CD14-positive monocyte (primary cell): ENCODE measurements around the gene STK11. TPM values are rescaled to one million over a fixed set of nuclear protein-coding genes. Genes with fewer than 3 reads are reported as not detected.

Experiments used
- DNase-seq, 3 donors: peaks; one replicate each; pipeline ENCODE4 v3.0.0-alpha.2; 2011 to 2022
- H2AFZ ChIP-seq: 2 replicates; pipeline ENCODE4 v1.6.0; 2012; ENCODE audit warnings: mild to moderate bottlenecking, low read depth, low read length, inconsistent platforms; ENCODE audit not compliant: insufficient read depth, poor library complexity, severe bottlenecking
- H3K27ac ChIP-seq, 2 donors: 1 replicate in 1 of 2; 2 replicates in 1 of 2; pipeline ENCODE4 v1.5.1; 2012 to 2013; ENCODE audit warnings: low read length in 2 of 2, control low read depth in 1 of 2, inconsistent platforms in 1 of 2, low read depth in 1 of 2, mild to moderate bottlenecking in 1 of 2
- H3K27me3 ChIP-seq, 2 donors: one replicate each; pipeline versions ENCODE4 v1.6.0 to v1.6.1; 2011 to 2013; ENCODE audit warnings: low read length in 2 of 2; ENCODE audit not compliant: control insufficient read depth in 2 of 2, insufficient read depth in 2 of 2
- H3K36me3 ChIP-seq, 2 donors: replicated peaks in 1 of 2; 1 replicate in 1 of 2; 2 replicates in 1 of 2; pipeline versions ENCODE4 v1.5.1 to v1.6.1; 2012 to 2013; ENCODE audit warnings: low read length in 2 of 2, control low read depth in 1 of 2, inconsistent platforms in 1 of 2, mild to moderate bottlenecking in 1 of 2; ENCODE audit not compliant: insufficient read depth in 2 of 2, control insufficient read depth in 1 of 2
- H3K4me1 ChIP-seq, 2 donors: 1 replicate in 1 of 2; 2 replicates in 1 of 2; pipeline versions ENCODE4 v1.5.1 to v1.6.1; 2012 to 2013; ENCODE audit warnings: low read length in 2 of 2, control low read depth in 1 of 2, inconsistent platforms in 1 of 2, mild to moderate bottlenecking in 1 of 2, moderate library complexity in 1 of 2; ENCODE audit not compliant: insufficient read depth in 2 of 2, control insufficient read depth in 1 of 2
- H3K4me2 ChIP-seq: replicated peaks from 2 replicates; pipeline ENCODE3; 2012; ENCODE audit warnings: low read length, moderate library complexity, mild to moderate bottlenecking; ENCODE audit not compliant: poor library complexity, severe bottlenecking; ENCODE audit errors: extremely low read depth
- H3K4me3 ChIP-seq, 3 experiments: fragments of 200-600 bp in 1 of 3; sonication (generic) in 1 of 3; replicated peaks in 1 of 3; 1 replicate in 2 of 3; 2 replicates in 1 of 3; pipeline ENCODE4 v1.5.1; 2011 to 2013; ENCODE audit warnings: low read length in 3 of 3, mild to moderate bottlenecking in 3 of 3, control low read depth in 2 of 3, low read depth in 2 of 3, inconsistent platforms in 1 of 3, moderate library complexity in 1 of 3
- H3K79me2 ChIP-seq: 2 replicates; pipeline ENCODE4 v1.6.0; 2012; ENCODE audit warnings: mild to moderate bottlenecking, control low read depth, inconsistent platforms, low read length, moderate library complexity; ENCODE audit not compliant: insufficient read depth
- H3K9ac ChIP-seq: 2 replicates; pipeline ENCODE4 v1.6.0; 2017; ENCODE audit warnings: low read length, mild to moderate bottlenecking; ENCODE audit not compliant: insufficient read depth, poor library complexity, severe bottlenecking
- H3K9me3 ChIP-seq, 2 donors: replicated peaks in 1 of 2; 1 replicate in 1 of 2; 2 replicates in 1 of 2; pipeline versions ENCODE4 v1.5.1 to v1.6.1; 2012 to 2013; ENCODE audit warnings: low read length in 2 of 2, control low read depth in 1 of 2; ENCODE audit not compliant: control insufficient read depth in 1 of 2, insufficient read depth in 1 of 2
- H4K20me1 ChIP-seq: 2 replicates; pipeline ENCODE4 v1.6.0; 2012; ENCODE audit warnings: mild to moderate bottlenecking, low read length, control low read depth, moderate library complexity; ENCODE audit not compliant: insufficient read depth
- H3K27ac Mint-ChIP-seq, 7 donors: one replicate each; pipeline ENCODE4 v1.8.0; 2020; ENCODE audit warnings: mild to moderate bottlenecking in 7 of 7, mixed read lengths in 7 of 7, moderate library complexity in 6 of 7, inconsistent platforms in 2 of 7
- H3K27me3 Mint-ChIP-seq, 3 donors: one replicate each; pipeline ENCODE4 v1.8.0; 2021 to 2022; ENCODE audit warnings: low read depth in 3 of 3, mild to moderate bottlenecking in 3 of 3, mixed read lengths in 3 of 3, moderate library complexity in 3 of 3, inconsistent platforms in 1 of 3
- H3K36me3 Mint-ChIP-seq, 2 donors: one replicate each; pipeline ENCODE4 v1.8.0; 2020; ENCODE audit warnings: mixed read lengths in 2 of 2, inconsistent platforms in 1 of 2, mild to moderate bottlenecking in 1 of 2
- H3K4me1 Mint-ChIP-seq: one replicate; pipeline ENCODE4 v1.8.0; 2020; ENCODE audit warnings: mild to moderate bottlenecking, mixed read lengths
- H3K4me3 Mint-ChIP-seq, 2 donors: one replicate each; pipeline ENCODE4 v1.8.0; 2020; ENCODE audit warnings: mild to moderate bottlenecking in 2 of 2, mixed read lengths in 2 of 2, moderate library complexity in 1 of 2
- H3K9me3 Mint-ChIP-seq, 7 donors: one replicate each; pipeline ENCODE4 v1.8.0; 2020 to 2022; ENCODE audit warnings: mixed read lengths in 7 of 7, mild to moderate bottlenecking in 6 of 7, moderate library complexity in 6 of 7, inconsistent platforms in 2 of 7
- CTCF ChIP-seq: fragments of 200-600 bp; IDR thresholded peaks from one replicate; pipeline ENCODE4 v1.8.0; 2022; ENCODE audit warnings: antibody characterized with exemption, mild to moderate bottlenecking
- WGBS: methylation state at CpG from one replicate; pipeline ENCODE4 v1.1.5; 2013; ENCODE audit warnings: missing lambda C conversion rate; ENCODE audit not compliant: insufficient coverage; 5-methylcytosine and 5-hydroxymethylcytosine counted together
- intact Hi-C, 2 donors: fragments of 100-400 bp; cut with micrococcal nuclease; formaldehyde crosslinking; loops; one replicate each; pipeline versions ENCODE4 v1.15.0 to v1.15.1; 2023
- polyA plus RNA-seq, 3 donors: library from polyadenylated mRNA; depleted of rRNA in 1 of 3; unstranded in 2 of 3; stranded (reverse) in 1 of 3; fragments of 300-500 nt in 2 of 3; fragments of >200 nt in 1 of 3; fragmentation: Illumina TruSeq in 2 of 3; gene quantifications; 1 replicate in 2 of 3; 2 replicates in 1 of 3; pipeline ENCODE4 v1.2.3, GENCODE V29; 2012 to 2021

Gene STK11
- polyA plus RNA-seq, 3 donors = 6.2 to 72.1 (median 15.4) TPM

DNA sequence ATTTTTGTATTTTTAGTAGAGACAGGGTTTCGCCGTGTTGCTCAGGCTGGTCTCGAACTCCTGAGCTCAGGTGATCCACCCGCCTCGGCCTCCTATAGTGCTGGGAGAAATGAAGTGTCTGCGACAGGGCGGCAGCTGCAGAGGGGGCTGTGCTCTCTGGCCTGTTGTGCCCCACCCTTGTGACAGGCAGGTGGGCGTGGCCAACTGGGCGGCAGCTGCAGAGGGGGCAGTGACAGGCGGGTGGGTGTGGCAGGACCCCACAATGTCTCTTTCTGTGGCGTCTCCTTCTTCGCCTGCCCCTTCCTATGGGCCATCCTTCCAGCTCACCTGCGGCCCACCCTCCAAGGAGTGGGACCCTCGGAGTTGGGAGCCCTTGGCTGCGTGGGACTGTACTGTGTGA lies 11.8 kb downstream of the STK11 start:
- Mint-ChIP-seq H3K36me3 (peaks cover 15 to 50% of the 10 kb centered on the region in 2 donors), H3K4me3 (no peak overlapping the region), H3K9me3 (no peaks in the 10 kb centered on the region), H3K27me3 (peaks cover 0 to 3% (median 0%) of the 10 kb centered on the region in 3 donors), H3K4me1 (peaks cover 16% of the 10 kb centered on the region), H3K27ac (peak overlapping the region in 3 of 7 donors; percentile 32 to 58 (median 43))
- H3K27me3 ChIP-seq = no peaks in the 10 kb centered on the region
- no peak overlapping the region for H3K4me3 ChIP-seq
- peaks cover 59% of the 10 kb centered on the region for H3K79me2 ChIP-seq
- H4K20me1 ChIP-seq = peaks cover 88% of the 10 kb centered on the region
- peaks cover 24 to 25% of the 10 kb centered on the region in 2 donors for H3K4me1 ChIP-seq
- intact Hi-C loops = no loop called here
- WGBS = 93% methylated on average over 15 of the region's 15 CpGs
- H3K36me3 ChIP-seq = peaks cover 26 to 41% of the 10 kb centered on the region in 2 donors
- no peak overlapping the region for H3K4me2 ChIP-seq
- H2AFZ ChIP-seq = no peak overlapping the region
- TF ChIP-seq CTCF = no peak
- no peak overlapping the region for H3K27ac ChIP-seq
- no peak overlapping the region for H3K9ac ChIP-seq
- DNase-seq = no peak
- H3K9me3 ChIP-seq = no peaks in the 10 kb centered on the region

GRCh38 chr19:1218751-1219567 lies 13.4 kb downstream of the STK11 start:
- peaks cover 17 to 53% of the 10 kb centered on the region in 2 donors for H3K36me3 Mint-ChIP-seq
- Histone ChIP-seq H3K9ac (no peak overlapping the region), H3K4me1 (peaks cover 10% of the 10 kb centered on the region in 2 donors), H3K9me3 (no peaks in the 10 kb centered on the region), H3K4me3 (no peak overlapping the region), H2AFZ (no peak overlapping the region), H3K79me2 (peaks cover 51% of the 10 kb centered on the region), H3K4me2 (no peak overlapping the region), H3K36me3 (peaks cover 36 to 57% of the 10 kb centered on the region in 2 donors), H3K27me3 (no peaks in the 10 kb centered on the region), H4K20me1 (peaks cover 95% of the 10 kb centered on the region), H3K27ac (peak overlapping the region in 1 of 2 donors; percentile 31)
- H3K4me3 Mint-ChIP-seq = no peak overlapping the region
- no peak for DNase-seq
- H3K4me1 Mint-ChIP-seq = peaks cover 6% of the 10 kb centered on the region
- H3K27me3 Mint-ChIP-seq = peaks cover 0 to 3% (median 0%) of the 10 kb centered on the region in 3 donors
- intact Hi-C loops = no loop called here
- H3K27ac Mint-ChIP-seq = peak overlapping the region in 1 of 7 donors; percentile 15
- H3K9me3 Mint-ChIP-seq = no peaks in the 10 kb centered on the region
- no peak for TF ChIP-seq CTCF
- WGBS = 92% methylated on average over 29 of the region's 37 CpGs
